GM19240 (cell line): ENCODE results near the gene G3BP2.
"Not testable (repeated sequence)": the region's sequence is repeated elsewhere in the genome, so short reads cannot be mapped to it uniquely, and the experiment has no call there.

Source experiments
- DNase-seq: peaks from one replicate; pipeline ENCODE4 v3.0.0; 2011; ENCODE audit warnings: low spot score; ENCODE audit not compliant: insufficient read length

Gene G3BP2

GRCh38 chr4:75685546-75686189 is 12.5 kb upstream of the G3BP2 start:
- no peak for DNase-seq

GRCh38 chr4:75683482-75684155 is 10.4 kb upstream of the G3BP2 start:
- no peak for DNase-seq

- no peak for DNase-seq
Measured at GRCh38 chr4:75679876-75680575, 6.8 kb upstream of the G3BP2 start.

GRCh38 chr4:75678965-75679364 is 5.8 kb upstream of the G3BP2 start:
- no peak for DNase-seq

- DNase-seq: no peak
Measured at GRCh38 chr4:75678473-75678872, 5.3 kb upstream of the G3BP2 start.

- no peak for DNase-seq
Measured at GRCh38 chr4:75675004-75675531, 1.9 kb upstream of the G3BP2 start.

GRCh38 chr4:75673959-75674328 is 733 bp upstream of the G3BP2 start:
- no peak for DNase-seq

GRCh38 chr4:75672461-75673026 is 667 bp downstream of the G3BP2 start:
- peak; percentile 17 for DNase-seq

- DNase-seq: no peak
Measured at GRCh38 chr4:75671802-75672421, 1.3 kb downstream of the G3BP2 start.

GRCh38 chr4:75668596-75668995 is 4.6 kb downstream of the G3BP2 start:
- no peak for DNase-seq

GRCh38 chr4:75667636-75668035 is 5.6 kb downstream of the G3BP2 start:
- DNase-seq: not testable (repeated sequence)

GRCh38 chr4:75666299-75666698 is 6.9 kb downstream of the G3BP2 start:
- no peak for DNase-seq

GRCh38 chr4:75664604-75665003 is 8.6 kb downstream of the G3BP2 start:
- DNase-seq: not testable (repeated sequence)

GRCh38 chr4:75662626-75663025 is 10.6 kb downstream of the G3BP2 start:
- DNase-seq: no peak

- DNase-seq: no peak
Measured at GRCh38 chr4:75660491-75660890, 12.7 kb downstream of the G3BP2 start.

- DNase-seq: no peak
Measured at GRCh38 chr4:75659512-75660031, 13.6 kb downstream of the G3BP2 start.

GRCh38 chr4:75658876-75659275 is 14.3 kb downstream of the G3BP2 start:
- no peak for DNase-seq

GRCh38 chr4:75655562-75655961 is 17.6 kb downstream of the G3BP2 start:
- DNase-seq: no peak

GRCh38 chr4:75654905-75655304 is 18.3 kb downstream of the G3BP2 start:
- no peak for DNase-seq

- DNase-seq: no peak
Measured at GRCh38 chr4:75653845-75654503, 19.2 kb downstream of the G3BP2 start.

- DNase-seq: no peak
Measured at GRCh38 chr4:75644095-75644494, 29.1 kb downstream of the G3BP2 start.
